Panc1 (cell line): Measurements from ENCODE around the gene TMC5. TPM values are rescaled to one million over a fixed set of nuclear protein-coding genes. Genes with fewer than 3 reads are reported as not detected.

Source experiments
- ATAC-seq: fragments of 200-7000 bp; cut with Tn5 transposase; 2 replicates; pipeline ENCODE4 v1.9.1; 2020; ENCODE audit warnings: mild to moderate bottlenecking, moderate library complexity
- BruUV-seq: library from RNA; stranded (reverse); fragments of 400-500 nt; replicated peaks from 2 replicates; lab custom pipeline; 2021; lab: Mats Ljungman, UMichigan
- CTCF ChIA-PET: fragments of 300-600 bp; sonication (Branson Sonifier 250); formaldehyde crosslinking; loops from one replicate; lab custom pipeline; 2022; ENCODE audit warnings: antibody characterized with exemption; lab: Charles Lee
- POLR2A ChIA-PET: fragments of 300-600 bp; sonication (Branson Sonifier 250); formaldehyde crosslinking; loops from one replicate; lab custom pipeline; 2022; ENCODE audit warnings: antibody characterized with exemption; lab: Charles Lee
- DNase-seq: peaks from one replicate; pipeline ENCODE4 v3.0.0-alpha.2; 2010; ENCODE audit warnings: low read depth, low spot score
- H3K27ac ChIP-seq: 2 replicates; pipeline ENCODE4 v1.5.1; 2011; ENCODE audit warnings: mild to moderate bottlenecking, low read length, inconsistent platforms
- H3K27me3 ChIP-seq: fragments of 200-500 bp; sonication (Bioruptor generic); 2 replicates; pipeline ENCODE4 v1.6.0; 2014; ENCODE audit warnings: low read length, inconsistent platforms; ENCODE audit not compliant: control insufficient read depth, insufficient read depth
- H3K36me3 ChIP-seq: fragments of 200-500 bp; sonication (Bioruptor generic); 2 replicates; pipeline ENCODE4 v1.5.1; 2014; ENCODE audit warnings: inconsistent platforms, mild to moderate bottlenecking, low read length, moderate library complexity; ENCODE audit not compliant: control insufficient read depth, insufficient read depth
- H3K4me1 ChIP-seq: 2 replicates; pipeline ENCODE4 v1.5.1; 2011; ENCODE audit warnings: inconsistent platforms, mild to moderate bottlenecking, low read length, moderate library complexity; ENCODE audit not compliant: control insufficient read depth, insufficient read depth
- H3K4me3 ChIP-seq, 2 experiments: 2 replicates each; pipeline ENCODE4 v1.5.1; 2011 to 2012; ENCODE audit warnings: low read depth in 2 of 2, low read length in 2 of 2, mild to moderate bottlenecking in 2 of 2, inconsistent platforms in 1 of 2, moderate library complexity in 1 of 2
- H3K9me3 ChIP-seq: fragments of 200-500 bp; sonication (Bioruptor generic); 2 replicates; pipeline ENCODE4 v1.5.1; 2014; ENCODE audit warnings: low read depth, mild to moderate bottlenecking, inconsistent platforms, low read length, moderate library complexity; ENCODE audit not compliant: control insufficient read depth, insufficient read depth
- CTCF ChIP-seq: fragments of 450-650 bp; IDR thresholded peaks from 2 replicates; pipeline ENCODE4 v1.5.1; 2017; ENCODE audit warnings: mild to moderate bottlenecking
- POLR2AphosphoS5 ChIP-seq: IDR thresholded peaks from 2 replicates; pipeline ENCODE4 v1.6.1; 2012; ENCODE audit warnings: mild to moderate bottlenecking, low read depth, low read length, moderate library complexity
- REST ChIP-seq, 2 experiments: IDR thresholded peaks; 2 replicates each; pipeline ENCODE4 v1.6.1; 2011 to 2012; ENCODE audit warnings: low read depth in 2 of 2, control low read depth in 1 of 2, low read length in 1 of 2, mild to moderate bottlenecking in 1 of 2, moderate library complexity in 1 of 2; ENCODE audit not compliant: insufficient read depth in 1 of 2
- SIN3A ChIP-seq: IDR thresholded peaks from 2 replicates; pipeline ENCODE4 v1.6.1; 2012; ENCODE audit warnings: low read depth, mild to moderate bottlenecking, low read length, moderate library complexity, borderline replicate concordance; ENCODE audit not compliant: insufficient read depth
- TCF7L2 ChIP-seq: IDR thresholded peaks from 2 replicates; pipeline ENCODE4 v1.6.1; 2011; ENCODE audit warnings: mild to moderate bottlenecking, low read depth, low read length, inconsistent platforms
- in situ Hi-C: cut with HindIII; loops from 2 replicates; pipeline ENCODE4 v1.10.0; 2016; ENCODE audit warnings: low sequenced_read_pairs, low pct_unique_long_range_greater_than_20kb
- intact Hi-C: fragments of 100-400 bp; cut with micrococcal nuclease; formaldehyde crosslinking; loops from one replicate; pipeline ENCODE4 v1.10.0; 2022; ENCODE audit not compliant: unreplicated experiment
- total RNA-seq: library from RNA; stranded (reverse); gene quantifications from one replicate; pipeline ENCODE4 v1.2.1, GENCODE V29; 2021; ENCODE audit not compliant: unreplicated experiment

The TMC5 gene
- total RNA-seq, 1 experiment from 2014 or later: 1.4 TPM

GRCh38 chr16:19431636-19432340, 14.1 kb downstream of the TMC5 start:
- H3K9me3 ChIP-seq: no peaks in the 10 kb centered on the region
- no peak overlapping the region for H3K27ac ChIP-seq
- intact Hi-C loops (no loop called here), in situ Hi-C loops (no loop called here)
- H3K4me3 ChIP-seq: no peak overlapping the region
- CTCF ChIA-PET: no interaction called here
- BruUV-seq: no TSS peak
- TF ChIP-seq POLR2AphosphoS5 (no peak), TCF7L2 (no peak), SIN3A (no peak), REST (IDR thresholded peaks at IDR 0.05; ENCODE audit: insufficient read depth in 1 of 2, low read depth in 2 of 2, low read length in 1 of 2) (no peak), CTCF (no peak)
- DNase-seq: no peak
- POLR2A ChIA-PET: no interaction called here
- ATAC-seq: no peak
- no peaks in the 10 kb centered on the region for H3K27me3 ChIP-seq
- no peaks in the 10 kb centered on the region for H3K36me3 ChIP-seq
- H3K4me1 ChIP-seq: no peaks in the 10 kb centered on the region

GRCh38 chr16:19432429-19432828, 14.7 kb downstream of the TMC5 start:
- Histone ChIP-seq H3K4me3 (no peak overlapping the region), H3K36me3 (no peaks in the 10 kb centered on the region), H3K27ac (no peak overlapping the region), H3K4me1 (no peaks in the 10 kb centered on the region), H3K27me3 (no peaks in the 10 kb centered on the region), H3K9me3 (no peaks in the 10 kb centered on the region)
- CTCF ChIA-PET: no interaction called here
- in situ Hi-C loops: no loop called here
- intact Hi-C loops: no loop called here
- no peak for ATAC-seq
- TF ChIP-seq POLR2AphosphoS5 (no peak), REST (IDR thresholded peaks at IDR 0.05; ENCODE audit: insufficient read depth in 1 of 2, low read depth in 2 of 2, low read length in 1 of 2) (no peak), TCF7L2 (no peak), CTCF (no peak), SIN3A (no peak)
- POLR2A ChIA-PET: no interaction called here
- BruUV-seq: no TSS peak
- DNase-seq: no peak
